G401.6 (cell line): Measurements from ENCODE around the gene TXNDC16.

Experiments
- FAIRE-seq: peaks from 2 replicates; lab custom pipeline; 2012; peaks lifted over from hg19 to GRCh38; lab: Jason Lieb, UNC

TXNDC16 gene

DNA sequence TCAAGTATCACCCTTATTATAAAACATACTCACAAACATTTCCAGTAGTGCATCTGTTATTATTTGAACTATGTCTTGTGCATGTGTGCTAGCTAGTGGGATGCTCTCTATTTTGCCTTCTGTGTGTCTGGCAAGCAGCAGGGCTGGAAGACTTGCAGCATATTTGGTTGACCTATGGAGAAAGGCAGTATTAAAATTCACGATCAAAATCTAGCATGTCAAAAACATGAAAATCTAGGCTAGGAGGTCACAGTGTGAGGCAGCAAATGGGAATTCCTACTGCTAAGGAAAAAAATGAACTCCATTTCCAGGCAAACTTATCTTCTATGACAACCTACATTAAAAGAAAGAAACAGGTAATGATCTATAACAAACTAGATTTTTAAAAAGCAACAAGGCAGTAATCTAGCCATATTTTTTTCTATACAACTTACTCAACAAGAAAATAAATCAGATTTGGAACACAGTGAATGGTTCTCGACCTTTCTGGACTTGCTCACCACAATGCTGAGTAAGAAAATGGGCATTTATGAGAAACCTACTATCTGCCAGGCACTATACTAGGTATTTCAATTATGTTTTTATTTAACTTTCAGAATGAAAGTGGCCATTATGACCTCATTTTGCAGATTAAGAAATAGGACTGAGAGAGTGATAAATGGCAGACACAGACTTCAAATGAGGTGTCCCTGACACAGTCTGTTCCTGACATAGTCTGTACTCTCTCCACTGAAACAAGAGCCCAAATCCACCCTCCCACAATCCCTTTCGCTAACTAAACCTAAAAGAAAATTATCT is 96.8 kb downstream of the TXNDC16 start:
- FAIRE-seq = no peak

DNA sequence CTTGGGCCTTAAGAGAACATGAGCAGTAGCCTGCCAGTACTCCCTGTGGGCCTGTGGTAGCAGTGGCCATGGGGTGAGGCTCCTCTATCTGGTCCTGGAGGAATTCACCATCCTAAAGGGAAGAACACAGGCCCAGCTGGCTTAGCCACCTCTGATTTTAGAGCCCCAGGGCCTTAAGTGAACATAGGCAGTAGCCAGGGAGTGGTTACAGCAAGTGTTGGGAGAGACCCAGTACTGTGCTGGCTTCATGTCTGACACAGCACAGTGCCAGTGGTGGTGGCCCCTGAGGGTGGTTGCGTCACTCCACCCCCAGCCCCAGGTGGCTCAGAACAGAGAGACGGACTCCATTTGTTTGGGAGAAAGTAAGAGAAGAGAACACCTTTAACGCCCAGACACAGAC is 105.1 kb downstream of the TXNDC16 start:
- FAIRE-seq = no peak

DNA sequence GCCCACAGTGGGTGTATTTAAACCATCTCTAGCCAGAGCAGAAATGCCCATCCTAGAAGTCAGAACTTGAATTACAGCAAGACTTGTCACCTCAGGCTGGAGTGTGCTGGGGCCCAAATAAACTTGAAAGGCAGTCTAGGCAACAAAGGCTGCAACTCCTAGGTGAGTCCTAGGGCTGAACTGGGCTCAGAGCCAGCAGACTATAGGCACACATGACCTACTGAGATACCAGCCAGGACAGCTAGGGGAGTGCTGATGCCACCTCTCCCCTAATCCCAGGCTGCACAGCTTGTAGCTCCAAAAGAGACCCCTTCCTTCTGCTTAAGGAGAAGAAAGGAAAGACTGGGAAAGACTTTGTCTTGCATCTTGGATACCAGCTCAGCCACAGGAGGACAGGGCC is 106.0 kb downstream of the TXNDC16 start:
- FAIRE-seq = no peak

DNA sequence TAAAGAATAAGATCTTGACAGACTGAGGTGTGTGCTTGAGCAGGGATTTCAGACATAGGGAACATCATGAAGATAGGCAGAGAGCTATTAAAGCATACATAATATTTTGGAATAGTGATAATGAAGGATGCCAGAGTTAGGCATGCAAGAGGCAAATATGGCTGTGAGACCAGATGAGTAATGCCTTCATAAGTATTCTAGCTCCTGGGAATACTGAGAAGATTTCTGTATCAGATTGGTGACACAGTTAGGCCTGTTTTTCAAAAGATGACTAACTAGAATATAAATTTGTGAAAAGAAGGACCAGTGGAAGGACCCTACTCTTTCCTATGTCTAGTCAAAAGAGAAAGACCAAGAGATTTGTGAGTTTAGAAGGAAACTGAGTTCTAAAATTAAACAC is 108.8 kb downstream of the TXNDC16 start:
- FAIRE-seq = no peak

DNA sequence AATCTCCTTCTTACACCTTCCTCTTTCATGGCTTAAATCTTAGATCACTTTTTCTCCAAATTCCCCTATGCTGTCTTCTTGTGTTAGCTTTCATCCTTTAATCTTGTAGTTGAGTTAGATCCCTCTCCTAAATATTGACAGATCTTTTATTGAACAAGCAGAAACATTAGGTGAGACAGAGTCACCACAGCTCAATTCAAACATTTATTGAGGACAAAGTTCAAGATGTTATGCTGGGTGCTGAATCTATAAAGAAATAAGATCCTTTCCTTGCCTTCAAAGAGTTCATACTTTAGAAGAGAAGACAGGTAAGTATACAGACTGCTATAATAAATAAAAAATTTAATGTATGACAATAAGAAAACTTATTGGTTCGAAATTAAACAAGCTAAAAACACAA is 109.7 kb downstream of the TXNDC16 start:
- no peak for FAIRE-seq

DNA sequence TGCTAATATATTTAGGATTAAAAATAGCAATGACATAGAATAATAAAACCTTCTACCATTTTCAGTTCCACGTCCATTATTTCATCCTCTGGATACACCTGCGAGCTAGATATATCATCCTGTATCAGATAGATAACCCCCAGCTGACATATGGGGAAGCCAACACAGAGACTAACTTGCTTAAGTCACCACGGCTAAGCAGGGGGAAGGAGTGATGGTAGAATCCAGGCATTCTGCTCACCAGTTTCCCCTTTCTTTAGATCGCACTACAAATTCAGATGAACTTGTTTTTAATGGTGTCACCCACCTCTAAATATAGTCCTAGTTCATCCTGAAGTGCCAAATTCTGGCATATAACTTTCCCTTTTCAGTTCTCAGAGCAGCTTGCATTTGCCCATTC is 110.1 kb downstream of the TXNDC16 start:
- FAIRE-seq = no peak

DNA sequence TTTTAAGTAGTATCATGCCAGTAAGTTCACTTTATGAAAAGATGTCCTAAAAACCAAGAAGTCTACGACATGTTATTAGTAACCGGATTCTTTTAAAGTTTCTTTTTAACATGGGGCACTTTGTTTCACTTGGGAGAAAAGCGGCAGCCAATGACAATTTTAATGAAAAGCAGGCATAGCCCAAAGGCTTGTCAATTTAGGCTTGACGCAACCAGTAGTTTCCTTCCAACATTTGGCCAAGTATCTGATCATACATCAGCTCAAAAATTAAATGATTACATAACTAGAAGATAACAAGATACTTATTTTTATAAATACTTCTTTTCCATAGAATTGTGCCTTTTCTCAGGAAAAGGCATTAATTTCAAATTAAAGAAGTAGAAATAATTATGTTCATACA is 112.8 kb downstream of the TXNDC16 start:
- FAIRE-seq = peak; percentile 67

DNA sequence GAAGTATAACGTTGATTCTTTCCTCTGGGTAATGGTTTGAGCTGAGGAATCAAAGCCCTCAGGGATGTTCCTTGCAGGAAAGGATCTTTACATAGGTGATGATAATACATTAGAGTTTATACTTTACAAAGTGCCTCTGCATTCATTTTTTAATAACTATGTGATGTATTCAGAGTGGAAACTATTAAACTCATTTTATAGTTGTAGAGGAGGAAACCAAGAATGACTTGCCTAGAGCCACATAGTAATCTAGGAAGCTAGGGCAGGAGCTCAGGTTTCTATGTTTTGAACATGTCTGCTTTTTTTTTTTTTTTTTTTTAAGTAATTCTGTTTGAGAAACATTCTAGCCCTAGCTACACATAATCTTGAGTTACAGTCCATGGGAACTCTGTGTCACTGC is 117.3 kb downstream of the TXNDC16 start:
- FAIRE-seq = no peak

DNA sequence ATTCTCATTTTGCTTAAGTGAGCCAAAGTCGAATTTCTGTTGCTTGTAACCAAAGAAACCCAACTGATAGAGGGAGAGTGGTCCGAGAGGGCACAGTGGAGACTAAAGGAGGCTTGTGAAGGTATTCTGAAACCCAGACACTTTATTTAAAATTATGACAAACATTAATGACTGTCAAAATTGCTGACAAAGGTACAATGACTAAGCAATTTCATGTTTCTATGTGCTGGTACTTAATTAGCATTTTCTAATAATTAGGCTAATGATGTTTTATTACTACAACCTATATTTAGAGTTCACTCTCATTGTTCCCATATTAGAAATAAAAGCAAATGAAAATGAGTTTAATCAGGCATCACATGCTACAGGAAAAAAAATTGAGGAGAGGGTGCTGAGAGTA is 121.8 kb downstream of the TXNDC16 start:
- FAIRE-seq = no peak

DNA sequence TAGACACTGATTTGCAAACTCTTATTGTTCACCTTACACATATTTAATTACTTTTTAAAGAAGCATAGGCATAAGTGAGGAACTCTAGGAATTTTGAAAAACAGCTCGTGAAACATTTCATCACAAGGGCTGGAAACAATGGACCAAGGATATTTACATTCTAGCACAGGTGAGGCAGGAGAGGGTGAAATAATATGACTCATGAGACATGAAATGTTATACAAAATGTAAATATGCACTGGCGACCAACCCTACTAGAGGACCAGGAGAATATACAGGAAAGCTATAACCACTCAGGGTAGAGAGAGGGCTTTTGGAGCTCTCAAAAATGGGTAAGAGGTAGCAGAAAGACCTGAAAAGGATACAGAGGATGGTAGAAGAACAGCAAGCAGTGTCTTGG is 122.9 kb downstream of the TXNDC16 start:
- FAIRE-seq = no peak

DNA sequence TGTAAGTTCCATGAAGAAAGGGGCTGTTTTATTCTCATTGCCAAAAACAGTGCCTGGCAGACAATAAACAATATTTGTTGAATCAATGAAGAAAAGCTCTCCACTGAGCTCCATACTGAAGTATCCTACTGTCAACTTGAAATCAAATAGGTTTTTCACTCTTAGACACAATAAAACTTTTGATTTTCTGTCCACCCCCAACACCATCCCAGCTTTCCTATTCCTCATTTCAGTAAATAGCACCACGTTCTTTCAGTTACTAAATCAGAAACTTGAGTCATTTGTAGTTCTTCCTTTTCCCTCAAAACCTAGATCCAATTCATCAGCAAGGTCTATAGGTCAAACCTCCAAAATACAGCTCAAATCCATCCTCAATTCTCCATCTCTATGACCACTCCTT is 124.8 kb downstream of the TXNDC16 start:
- no peak for FAIRE-seq

DNA sequence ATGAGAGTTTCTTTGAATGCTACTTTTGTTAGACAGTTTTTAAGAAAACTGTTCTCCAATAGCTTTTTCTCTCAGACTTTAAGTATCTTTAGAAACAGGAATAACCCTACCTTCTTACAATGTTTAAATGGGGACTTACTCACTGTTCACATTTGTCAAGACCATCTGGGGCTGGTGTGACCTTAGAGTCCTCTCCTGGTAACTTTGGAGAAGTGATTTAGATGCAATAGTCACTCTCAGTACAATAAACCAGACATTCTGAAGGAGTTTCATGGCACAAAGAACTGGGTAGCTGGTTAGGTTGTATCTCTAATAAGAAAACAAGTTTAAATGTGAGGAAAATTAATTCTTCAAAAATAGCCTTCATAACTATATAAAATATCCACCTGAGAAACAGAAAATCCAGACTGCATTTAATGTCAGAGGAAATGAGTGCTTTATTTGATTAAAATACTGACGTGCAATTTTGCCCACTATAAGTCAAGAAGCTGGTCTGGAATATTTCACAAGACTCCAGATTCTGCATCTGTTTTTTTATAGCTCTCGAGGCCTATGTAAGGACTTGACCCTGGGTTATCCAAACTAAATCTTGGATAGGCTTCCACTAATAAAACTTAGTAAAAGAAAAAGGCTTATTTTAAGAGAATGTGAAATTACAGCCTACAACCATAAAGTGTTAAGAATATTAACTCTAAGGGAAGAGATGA is 129.5 kb downstream of the TXNDC16 start:
- FAIRE-seq = no peak

DNA sequence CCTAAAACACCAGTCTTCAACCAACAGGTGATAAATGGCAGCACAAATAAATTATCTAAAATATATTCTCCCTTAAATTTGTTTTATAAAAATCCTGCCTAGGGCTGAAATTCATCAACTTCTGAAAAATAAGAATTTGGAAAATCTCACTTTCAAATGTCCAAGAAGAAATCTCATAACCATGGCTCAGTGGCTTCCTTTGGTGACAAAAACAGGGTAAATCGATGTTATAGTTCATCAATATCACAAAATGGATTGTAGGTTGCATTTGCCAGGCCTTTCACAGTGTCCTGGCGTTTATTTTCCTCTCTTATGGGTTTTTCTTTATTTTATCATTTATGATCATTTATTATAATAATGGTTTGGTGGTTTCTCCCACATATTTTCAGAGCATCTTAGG is 135.2 kb downstream of the TXNDC16 start:
- no peak for FAIRE-seq

DNA sequence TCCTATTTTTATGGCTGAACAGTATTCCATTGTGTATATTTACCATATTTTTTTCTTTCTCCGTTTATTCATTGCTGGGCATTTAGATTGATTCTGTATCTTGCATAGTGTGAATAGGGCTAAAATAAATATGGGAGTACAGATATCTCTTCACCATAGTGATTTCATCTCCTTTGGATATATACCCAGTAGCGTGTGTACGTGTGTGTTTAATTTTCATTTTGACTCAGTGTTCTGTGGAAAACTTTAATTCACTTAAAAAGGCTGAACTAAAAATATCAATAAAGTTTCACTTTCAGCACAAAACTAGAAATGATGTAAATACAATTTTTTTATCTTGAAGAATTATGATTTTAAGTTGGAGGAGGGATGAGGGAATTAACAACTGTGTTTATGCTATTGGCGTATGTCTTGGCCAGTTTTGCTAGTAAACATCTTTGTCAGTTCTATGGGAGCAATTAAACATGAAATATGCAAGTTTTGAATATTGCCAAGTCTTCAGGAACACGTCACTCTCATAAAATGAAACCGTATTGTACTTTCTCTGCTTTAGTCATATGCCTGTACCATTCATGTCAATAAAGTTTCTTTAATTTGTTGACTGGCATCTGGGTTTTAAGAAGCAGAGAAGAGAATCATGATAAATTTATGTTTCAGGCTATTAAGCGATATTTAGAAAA is 138.4 kb downstream of the TXNDC16 start:
- FAIRE-seq = no peak

DNA sequence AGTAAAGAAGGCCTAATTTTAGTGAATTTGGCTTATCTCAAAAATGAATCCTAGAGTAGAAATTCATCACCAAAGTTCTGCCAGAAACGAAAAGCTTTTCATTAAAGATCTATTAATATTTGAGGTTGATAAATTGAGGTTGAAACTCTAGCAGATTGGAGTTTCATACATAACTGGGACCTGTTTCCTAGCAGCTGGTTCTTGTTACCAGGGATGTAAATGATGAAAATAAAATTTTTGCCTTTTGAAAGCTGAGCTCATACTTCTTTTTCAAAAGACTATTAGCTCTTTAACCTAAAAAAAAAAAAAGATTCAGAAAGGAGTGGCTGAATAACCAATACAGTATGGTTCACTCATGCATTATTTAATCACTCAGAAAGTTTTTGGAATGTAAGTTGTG is 139.9 kb downstream of the TXNDC16 start:
- no peak for FAIRE-seq

DNA sequence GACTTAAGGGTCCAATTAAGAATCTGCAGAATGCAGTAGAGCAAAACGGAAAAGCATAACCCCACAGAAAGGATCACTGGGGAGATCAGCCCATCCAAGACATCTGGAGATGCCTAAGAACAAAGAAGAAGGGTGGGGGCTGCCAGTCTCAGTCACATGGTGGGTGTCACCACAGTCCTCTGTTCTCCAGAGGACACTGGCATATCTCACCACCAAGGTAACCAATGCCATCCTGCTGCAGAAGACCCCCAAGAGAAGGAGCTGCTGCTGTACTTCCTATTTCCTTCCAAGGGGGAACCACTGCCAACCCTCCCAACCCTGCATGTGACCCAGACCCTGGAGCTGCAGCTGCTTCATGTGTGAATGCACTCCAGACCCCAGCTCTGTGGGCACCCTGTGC is 147.0 kb downstream of the TXNDC16 start:
- no peak for FAIRE-seq

DNA sequence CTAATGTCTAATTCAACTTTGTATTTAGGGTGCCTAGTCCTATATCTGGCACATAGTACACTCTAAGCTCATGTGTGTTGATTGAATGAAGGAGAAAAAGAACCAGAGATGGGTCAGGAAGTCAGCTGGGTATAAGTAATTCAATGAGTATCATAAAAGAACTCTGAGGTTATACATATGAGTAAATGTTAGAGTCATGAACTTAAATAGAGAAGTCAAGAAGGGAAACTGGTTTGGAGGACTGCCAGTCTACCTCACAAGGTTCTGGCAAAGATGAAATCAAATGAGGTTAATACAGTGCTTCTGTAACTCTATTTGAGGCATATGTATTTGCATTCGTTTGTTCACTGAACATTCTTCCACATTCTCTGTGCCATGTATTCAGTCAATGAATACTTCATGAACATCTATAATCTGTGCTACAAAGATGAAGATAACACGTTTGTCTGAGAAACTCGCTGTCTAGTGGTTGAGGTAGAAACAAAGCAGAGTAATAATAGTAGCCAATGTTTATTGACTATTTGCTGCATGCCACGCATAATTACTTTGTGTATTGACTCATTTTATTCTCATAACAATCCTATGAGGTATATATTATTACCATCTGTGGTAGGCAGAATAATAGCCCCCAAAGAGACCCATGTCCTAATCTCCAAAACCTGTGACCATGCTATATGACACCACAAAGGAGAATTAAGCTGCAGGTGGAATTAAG is 149.3 kb downstream of the TXNDC16 start:
- no peak for FAIRE-seq

DNA sequence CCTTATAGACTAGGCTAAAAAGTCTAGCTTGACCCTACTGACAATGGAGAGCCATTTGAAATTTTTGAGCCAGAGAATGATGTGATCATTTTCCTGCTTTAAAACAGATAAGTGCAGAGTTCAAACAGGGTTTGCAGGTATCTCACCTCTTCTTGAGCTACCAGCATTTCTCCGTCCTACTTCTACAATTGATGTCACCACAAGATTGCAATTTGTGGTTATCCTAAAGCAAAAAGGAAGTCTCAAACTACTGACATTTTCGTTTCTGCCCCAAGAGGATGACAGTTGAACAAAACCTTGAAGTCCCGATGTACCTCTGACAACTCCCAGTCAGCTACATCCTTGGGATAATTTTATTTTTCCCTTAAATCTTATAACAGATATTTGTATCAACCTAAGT is 151.5 kb downstream of the TXNDC16 start:
- no peak for FAIRE-seq

DNA sequence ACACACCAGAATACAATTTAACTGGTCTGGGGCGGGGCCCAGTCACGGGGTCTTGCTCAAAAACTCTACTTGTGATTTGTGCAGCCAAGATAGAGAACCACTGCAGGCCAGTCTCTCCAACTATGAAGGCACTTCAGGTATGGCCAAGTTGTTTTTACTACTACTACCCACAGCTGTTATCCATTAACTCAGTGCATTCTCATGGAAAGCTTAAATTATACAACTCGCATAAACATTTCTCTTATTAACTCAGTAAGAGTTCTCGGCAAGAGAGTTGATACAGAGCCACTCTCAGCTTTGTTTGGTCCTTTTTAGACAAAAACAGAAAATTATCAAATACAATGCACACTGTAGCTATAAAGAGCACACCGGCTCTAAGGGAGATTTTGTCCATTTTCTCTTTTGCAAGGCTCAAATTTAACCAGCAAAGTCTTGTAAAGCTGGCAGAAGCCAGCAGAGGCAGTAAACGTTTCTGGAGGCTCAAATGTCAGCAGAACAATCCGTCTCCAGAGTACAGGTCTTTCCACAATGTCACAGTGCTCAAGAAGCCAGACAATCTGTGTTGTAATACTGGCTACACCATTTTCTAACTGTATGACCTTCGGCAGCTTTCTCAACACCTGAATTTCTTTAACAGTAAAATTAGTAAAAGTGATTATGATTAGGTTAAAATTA is 152.2 kb downstream of the TXNDC16 start:
- no peak for FAIRE-seq

DNA sequence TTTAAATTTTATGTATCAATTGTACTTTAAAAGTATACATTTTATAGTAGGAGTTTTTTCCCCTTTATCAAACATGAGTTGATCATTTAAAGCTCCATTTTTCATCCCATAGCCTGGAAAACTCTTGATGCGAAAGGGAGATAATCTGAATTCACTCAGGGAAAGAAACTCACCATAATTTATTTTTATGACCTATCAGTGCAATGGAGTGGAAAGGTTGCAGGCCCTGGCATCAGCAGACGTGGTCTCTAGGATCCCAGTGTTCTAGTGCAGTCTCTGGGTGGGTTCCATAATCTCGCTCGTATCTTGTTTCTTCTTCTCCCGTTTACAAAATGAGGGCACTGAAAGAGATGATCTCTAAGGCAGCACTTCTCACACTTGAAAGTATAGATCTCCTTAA is 153.2 kb downstream of the TXNDC16 start:
- FAIRE-seq = no peak

DNA sequence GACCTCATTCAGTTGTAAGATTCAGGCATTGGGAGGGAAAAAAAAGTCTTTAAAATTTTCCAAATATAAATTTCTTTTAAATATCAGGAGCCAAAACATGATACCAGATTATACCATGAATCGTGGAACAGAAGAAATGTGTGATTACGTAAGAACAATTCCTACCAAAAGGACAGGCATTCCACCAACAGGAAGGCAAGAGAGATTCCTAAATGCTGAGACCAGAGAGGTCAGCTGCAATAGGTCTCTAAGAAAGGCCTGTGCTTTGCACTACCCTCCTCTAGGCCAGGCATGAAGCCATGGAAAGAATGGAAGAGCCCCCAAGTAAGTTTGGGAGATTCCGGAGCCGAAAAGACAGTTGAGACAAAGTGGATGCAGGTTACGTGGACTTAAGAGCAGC is 154.5 kb downstream of the TXNDC16 start:
- FAIRE-seq = no peak

DNA sequence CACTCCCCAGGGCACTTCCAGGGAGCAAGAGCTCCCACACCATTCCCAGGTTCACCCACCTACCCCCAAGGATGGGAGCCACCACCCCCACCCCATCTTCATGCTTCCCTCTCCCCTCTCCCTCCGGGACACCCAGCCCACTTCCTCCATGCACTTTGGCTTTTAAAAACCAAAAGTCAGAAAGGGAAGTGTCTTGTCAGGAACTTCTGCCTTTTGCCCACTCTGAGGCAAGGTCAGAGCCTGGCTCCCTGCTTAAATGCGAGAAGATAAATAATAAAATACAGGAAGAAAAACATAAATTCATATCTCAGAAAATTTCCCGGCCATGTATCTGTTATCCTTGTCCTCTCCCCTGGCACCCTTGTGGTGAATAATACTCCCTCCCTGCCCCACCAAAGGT is 156.6 kb downstream of the TXNDC16 start:
- no peak for FAIRE-seq
